Memory B cell (primary cell): ENCODE results near the gene SLC25A10.

Experiments
- ATAC-seq: fragments of 150-1000 bp; cut with Tn5 transposase; 2 replicates; pipeline ENCODE4 v1.10.0; 2021; ENCODE audit warnings: low read depth, mild to moderate bottlenecking, moderate library complexity
- DNase-seq, 2 donors: peaks; one replicate each; pipeline ENCODE4 v3.0.0; 2022; ENCODE audit warnings: low spot score in 2 of 2
- H3K27ac Mint-ChIP-seq: one replicate; pipeline ENCODE4 v1.8.0; 2022; ENCODE audit warnings: mild to moderate bottlenecking, moderate library complexity, mixed read lengths
- H3K27me3 Mint-ChIP-seq: one replicate; pipeline ENCODE4 v1.8.0; 2022; ENCODE audit warnings: mixed read lengths
- H3K36me3 Mint-ChIP-seq: one replicate; pipeline ENCODE4 v1.8.0; 2022; ENCODE audit warnings: mild to moderate bottlenecking, mixed read lengths
- H3K4me1 Mint-ChIP-seq: one replicate; pipeline ENCODE4 v1.8.0; 2022; ENCODE audit warnings: mixed read lengths
- H3K4me3 Mint-ChIP-seq: one replicate; pipeline ENCODE4 v1.8.0; 2022; ENCODE audit warnings: mild to moderate bottlenecking, moderate library complexity, mixed read lengths
- H3K9me3 Mint-ChIP-seq: one replicate; pipeline ENCODE4 v1.8.0; 2022; ENCODE audit warnings: mixed read lengths

Gene SLC25A10

DNA sequence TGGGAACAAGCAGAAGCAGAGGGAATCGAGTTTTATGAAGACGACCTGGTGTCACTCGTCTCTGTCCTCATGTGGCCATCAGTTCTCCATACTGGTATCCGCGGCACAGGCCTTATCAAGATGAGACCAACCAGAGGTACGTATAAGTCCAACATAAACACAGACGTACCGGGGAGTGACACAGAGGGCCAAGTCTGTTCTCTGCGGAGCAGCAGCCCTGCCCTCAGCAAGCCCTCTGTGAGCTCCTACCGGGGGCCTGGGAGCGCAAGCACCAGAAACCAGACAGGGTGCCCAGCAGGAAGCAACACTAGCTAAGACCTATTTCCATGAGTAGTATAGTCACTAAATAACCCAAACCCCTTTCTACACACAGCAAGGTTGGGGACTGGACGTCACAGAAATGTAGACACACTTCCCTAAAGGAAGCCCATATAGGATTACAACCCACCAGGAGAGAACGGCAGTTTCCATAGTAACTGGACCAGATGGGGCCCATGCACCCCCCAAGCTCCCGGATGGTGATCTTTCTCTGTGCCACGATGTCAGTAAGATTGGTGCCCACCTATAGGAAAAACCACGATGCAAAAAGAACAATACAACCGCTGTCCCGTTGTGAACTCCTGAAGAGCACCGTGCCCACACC, 29.4 kb upstream of the SLC25A10 start:
- DNase-seq = no peak
- Mint-ChIP-seq H3K9me3 (no peaks in the 10 kb centered on the region), H3K27ac (peak overlapping the region; percentile 56), H3K36me3 (peaks cover 12% of the 10 kb centered on the region), H3K4me3 (peak overlapping the region; percentile 94), H3K4me1 (peaks cover 22% of the 10 kb centered on the region), H3K27me3 (no peaks in the 10 kb centered on the region)
- no peak for ATAC-seq

DNA sequence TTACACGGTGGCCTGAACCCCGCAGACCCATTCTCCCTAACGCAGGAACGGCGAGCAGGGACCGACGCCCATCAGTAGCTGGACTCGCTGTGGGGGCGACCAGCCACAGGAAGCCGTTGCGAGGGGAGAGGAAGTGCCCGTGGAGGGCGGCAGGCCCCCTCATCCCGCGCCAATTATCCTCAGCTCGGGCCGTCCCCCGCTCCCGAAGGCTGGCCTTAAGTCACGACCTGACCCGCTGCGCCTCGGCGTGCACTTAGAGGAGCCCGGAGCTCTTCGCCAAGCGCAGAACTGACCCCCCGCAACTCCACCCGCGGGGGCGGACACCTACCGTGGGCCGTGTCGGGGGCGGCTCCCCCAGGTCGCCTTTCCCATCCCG, 28.9 kb upstream of the SLC25A10 start:
- DNase-seq (no peak), ATAC-seq (peak; percentile 13)
- Mint-ChIP-seq H3K4me3 (peak overlapping the region; percentile 94), H3K9me3 (no peaks in the 10 kb centered on the region), H3K27ac (peak overlapping the region; percentile 56), H3K27me3 (no peaks in the 10 kb centered on the region), H3K4me1 (peaks cover 22% of the 10 kb centered on the region), H3K36me3 (peaks cover 12% of the 10 kb centered on the region)

DNA sequence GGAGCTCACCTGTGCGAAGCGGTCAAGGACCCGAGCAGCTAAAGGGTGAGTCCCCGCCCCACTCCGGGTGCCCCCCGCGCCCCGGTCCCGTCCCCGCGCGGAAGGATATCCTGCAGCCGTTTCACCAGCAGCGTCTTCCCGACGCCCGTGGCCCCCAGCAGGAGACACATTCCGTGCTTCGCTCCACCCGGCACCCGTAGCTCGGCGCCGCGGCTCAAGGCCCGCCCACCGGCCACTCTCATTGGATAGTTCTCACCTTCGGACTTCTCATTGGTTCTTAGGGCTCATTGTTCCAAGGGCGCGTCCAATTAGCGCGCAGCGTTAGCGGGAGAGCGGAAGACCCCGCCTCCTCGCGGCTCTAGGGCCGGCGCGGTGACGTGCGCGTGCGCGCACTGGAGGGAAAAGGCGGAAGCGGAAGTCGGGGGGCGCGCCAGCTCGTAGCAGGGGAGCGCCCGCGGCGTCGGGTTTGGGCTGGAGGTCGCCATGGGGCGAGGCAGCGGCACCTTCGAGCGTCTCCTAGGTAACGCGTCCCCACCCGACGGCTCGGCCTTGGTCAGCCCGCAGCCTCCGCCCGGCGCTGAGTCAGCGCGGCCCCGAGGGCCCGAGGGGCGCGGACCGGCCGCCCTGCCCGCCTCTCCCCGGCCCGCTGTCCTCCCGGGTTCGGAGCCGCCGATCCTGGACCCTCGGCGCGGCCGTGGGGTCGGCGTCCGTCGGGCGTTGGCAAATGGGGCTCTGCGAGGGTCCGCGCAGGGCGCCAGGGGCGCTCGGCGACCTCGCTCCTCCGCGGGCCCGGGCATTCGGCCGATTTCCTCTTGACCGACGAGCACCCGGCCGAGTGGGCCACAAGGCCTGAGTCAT, 28.3 kb upstream of the SLC25A10 start, which contains the start of the genes ARL16 and HGS:
TSS of gene ARL16 (minus strand) at position 214 of the 858 bp plus-strand sequence. CDS start at position 170, 44 bp downstream.
TSS of gene HGS (plus strand) at position 428 of the 858 bp plus-strand sequence. CDS start at position 484, 56 bp downstream.
- Mint-ChIP-seq H3K27ac (peak within 1 kb of the TSS; percentile 68), H3K36me3 (peaks cover 12% of the 10 kb centered on the region), H3K27me3 (no peaks in the 10 kb centered on the region), H3K4me1 (peaks cover 22% of the 10 kb centered on the region), H3K4me3 (peak within 1 kb of the TSS; percentile 94), H3K9me3 (no peaks in the 10 kb centered on the region)
- ATAC-seq = peak; percentile 97
- peak; percentile 93 to 97 for DNase-seq

DNA sequence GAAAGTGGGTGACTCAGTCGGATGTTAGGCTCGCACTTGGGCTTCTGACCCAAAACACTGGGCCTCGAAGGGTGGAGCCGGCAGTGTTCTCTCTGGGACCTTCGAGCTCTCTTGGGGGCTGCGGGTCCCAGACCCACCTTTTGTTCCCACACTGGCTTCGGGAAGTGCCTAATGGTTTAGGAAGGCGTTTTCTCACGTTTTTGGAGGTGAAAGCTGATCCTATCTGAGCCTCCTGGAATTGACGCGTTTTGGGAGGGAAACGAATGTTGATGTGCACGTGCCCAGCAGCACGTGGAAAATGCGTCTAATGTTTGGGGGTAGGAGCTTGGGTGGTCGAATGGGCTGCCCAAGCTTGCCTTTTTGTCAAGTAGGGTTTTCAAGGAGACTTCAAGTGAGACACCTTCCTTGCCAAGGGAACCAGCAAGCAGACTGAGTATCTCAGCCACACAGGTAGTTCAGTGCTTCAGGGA, 27.6 kb upstream of the SLC25A10 start:
- H3K36me3 Mint-ChIP-seq = peaks cover 14% of the 10 kb centered on the region
- H3K27me3 Mint-ChIP-seq = no peaks in the 10 kb centered on the region
- H3K27ac Mint-ChIP-seq = peak overlapping the region; percentile 68
- DNase-seq (no peak), ATAC-seq (no peak)
- peak overlapping the region; percentile 80 for H3K4me3 Mint-ChIP-seq
- H3K4me1 Mint-ChIP-seq = peaks cover 26% of the 10 kb centered on the region
- H3K9me3 Mint-ChIP-seq = no peaks in the 10 kb centered on the region

DNA sequence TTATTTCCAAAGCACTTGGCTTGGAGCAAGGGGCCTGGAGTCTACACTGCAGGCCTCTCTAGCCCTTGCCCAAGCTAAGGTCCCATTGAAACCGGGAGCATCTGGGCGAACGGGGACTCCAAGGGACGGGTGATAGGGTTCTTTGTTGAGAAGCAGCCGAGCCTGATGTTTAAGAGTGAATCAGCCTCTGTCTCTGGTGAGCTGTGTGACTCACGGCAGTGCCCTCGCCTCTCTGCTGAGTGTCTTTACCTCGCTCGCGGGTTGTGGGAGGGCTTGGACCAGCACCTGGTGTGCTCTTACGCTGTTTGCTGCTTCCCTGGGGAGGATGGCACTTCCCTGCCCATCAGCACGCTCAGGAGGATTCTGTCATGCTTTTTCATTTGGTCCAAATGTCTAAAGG, 27.0 kb upstream of the SLC25A10 start:
- Mint-ChIP-seq H3K4me3 (peak overlapping the region; percentile 80), H3K36me3 (peaks cover 18% of the 10 kb centered on the region), H3K27me3 (no peaks in the 10 kb centered on the region), H3K27ac (no peak overlapping the region), H3K4me1 (peaks cover 27% of the 10 kb centered on the region), H3K9me3 (no peaks in the 10 kb centered on the region)
- ATAC-seq (no peak), DNase-seq (no peak)

DNA sequence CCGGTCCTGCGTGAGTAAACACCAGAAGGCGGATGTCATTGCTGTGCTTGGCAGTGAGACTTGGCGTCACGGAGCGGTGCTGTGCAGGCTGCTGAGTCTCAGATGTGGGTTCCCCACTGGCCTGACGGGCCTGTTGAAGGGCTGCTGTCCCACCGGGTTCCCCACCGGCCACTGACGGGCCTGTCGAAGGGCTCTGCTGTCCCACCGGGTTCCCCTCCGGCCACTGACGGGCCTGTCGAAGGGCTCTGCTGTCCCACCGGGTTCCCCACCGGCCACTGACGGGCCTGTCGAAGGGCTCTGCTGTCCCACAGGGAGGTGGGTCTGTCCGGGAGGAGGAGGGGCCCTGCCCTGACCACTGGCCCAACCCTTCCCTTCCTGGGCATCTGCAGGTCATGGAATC, 25.5 kb upstream of the SLC25A10 start:
- peaks cover 21% of the 10 kb centered on the region for H3K36me3 Mint-ChIP-seq
- no peak overlapping the region for H3K4me3 Mint-ChIP-seq
- H3K4me1 Mint-ChIP-seq = peaks cover 27% of the 10 kb centered on the region

DNA sequence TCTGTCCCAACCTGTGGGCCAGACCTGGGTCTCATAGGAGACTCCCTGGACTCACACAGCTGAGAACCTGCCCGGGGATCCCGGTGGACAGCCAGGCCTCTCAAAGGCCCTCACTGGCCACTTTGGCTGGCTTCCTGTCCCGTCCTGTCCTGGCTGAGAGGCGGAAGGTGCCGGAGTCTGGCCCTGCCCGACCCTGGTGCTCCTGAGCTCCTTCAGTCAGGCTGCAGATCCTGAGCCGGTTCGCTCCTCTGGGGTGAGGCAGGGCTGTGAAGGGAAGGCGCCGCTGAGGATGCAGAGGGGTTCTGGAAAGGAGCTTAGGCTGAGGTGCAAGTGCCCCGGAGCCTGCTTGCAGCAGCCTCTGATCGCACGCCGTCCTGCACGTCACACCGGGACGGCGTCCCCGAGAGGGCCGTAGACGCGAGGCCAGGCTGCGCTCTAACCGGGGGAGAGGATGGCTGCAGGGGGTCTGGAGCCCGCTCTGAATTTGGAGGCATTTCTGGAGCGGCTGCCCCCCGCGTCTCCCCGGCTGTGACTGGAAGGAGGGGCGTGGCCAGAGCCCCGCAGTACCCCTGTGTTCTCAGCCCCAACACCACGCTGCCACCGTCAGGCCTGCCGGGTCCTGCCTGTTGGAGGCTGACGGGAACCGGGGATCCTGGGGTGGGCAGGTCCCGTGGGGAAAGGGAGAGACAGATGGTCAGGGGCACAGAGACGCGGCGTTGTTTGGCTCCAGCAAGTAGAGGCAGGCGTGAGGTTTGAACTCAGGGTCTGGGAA, 24.1 kb upstream of the SLC25A10 start:
- no peaks in the 10 kb centered on the region for H3K27me3 Mint-ChIP-seq
- H3K27ac Mint-ChIP-seq = no peak overlapping the region

More for the DNA sequence above, 25.5 kb upstream of the SLC25A10 start:
- DNase-seq = no peak
- no peak for ATAC-seq
- H3K27ac Mint-ChIP-seq = no peak overlapping the region
- H3K27me3 Mint-ChIP-seq = no peaks in the 10 kb centered on the region
- no peaks in the 10 kb centered on the region for H3K9me3 Mint-ChIP-seq

DNA sequence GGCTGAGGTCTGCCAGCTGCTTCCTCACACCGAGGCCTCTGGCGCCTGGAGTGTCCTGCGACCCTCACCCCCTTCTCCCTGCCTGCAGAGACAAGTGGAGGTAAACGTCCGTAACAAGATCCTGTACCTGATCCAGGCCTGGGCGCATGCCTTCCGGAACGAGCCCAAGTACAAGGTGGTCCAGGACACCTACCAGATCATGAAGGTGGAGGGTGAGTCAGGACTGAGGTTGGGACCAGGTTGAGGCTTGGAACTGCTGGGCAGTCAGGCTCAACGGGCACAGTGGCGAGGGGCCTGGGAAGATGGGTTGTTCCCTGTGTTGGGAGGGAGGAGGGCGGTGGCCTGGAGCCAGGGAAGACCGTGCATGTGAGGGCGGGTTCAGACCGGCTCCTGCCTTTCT, 23.5 kb upstream of the SLC25A10 start:
- Mint-ChIP-seq H3K27ac (no peak overlapping the region), H3K9me3 (no peaks in the 10 kb centered on the region), H3K36me3 (peaks cover 21% of the 10 kb centered on the region), H3K4me1 (peaks cover 22% of the 10 kb centered on the region), H3K27me3 (no peaks in the 10 kb centered on the region), H3K4me3 (no peak overlapping the region)
- no peak for DNase-seq
- no peak for ATAC-seq

More for the DNA sequence above, 24.1 kb upstream of the SLC25A10 start:
- DNase-seq = no peak
- ATAC-seq = no peak
- Mint-ChIP-seq H3K36me3 (peaks cover 21% of the 10 kb centered on the region), H3K4me3 (no peak overlapping the region), H3K4me1 (peaks cover 22% of the 10 kb centered on the region), H3K9me3 (no peaks in the 10 kb centered on the region)

DNA sequence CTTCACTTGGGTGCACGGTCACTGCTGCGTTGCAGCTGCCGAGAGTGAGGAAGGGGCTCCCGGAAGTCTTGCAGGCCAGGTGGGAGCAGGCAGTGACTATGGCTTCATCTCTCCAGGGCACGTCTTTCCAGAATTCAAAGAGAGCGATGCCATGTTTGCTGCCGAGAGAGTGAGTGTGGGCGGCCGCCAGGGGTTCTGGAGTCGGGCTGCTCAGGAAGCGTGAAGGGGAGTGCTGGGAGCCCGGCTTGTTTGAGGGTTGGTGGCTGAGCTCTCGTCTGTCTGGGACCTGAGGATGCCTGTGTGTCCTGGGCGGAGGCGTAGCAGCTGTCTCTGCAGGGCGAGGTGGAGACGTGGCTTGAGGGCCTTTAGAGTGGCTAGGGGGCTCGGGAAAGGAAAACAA, 22.0 kb upstream of the SLC25A10 start:
- H3K27ac Mint-ChIP-seq = no peak overlapping the region

DNA sequence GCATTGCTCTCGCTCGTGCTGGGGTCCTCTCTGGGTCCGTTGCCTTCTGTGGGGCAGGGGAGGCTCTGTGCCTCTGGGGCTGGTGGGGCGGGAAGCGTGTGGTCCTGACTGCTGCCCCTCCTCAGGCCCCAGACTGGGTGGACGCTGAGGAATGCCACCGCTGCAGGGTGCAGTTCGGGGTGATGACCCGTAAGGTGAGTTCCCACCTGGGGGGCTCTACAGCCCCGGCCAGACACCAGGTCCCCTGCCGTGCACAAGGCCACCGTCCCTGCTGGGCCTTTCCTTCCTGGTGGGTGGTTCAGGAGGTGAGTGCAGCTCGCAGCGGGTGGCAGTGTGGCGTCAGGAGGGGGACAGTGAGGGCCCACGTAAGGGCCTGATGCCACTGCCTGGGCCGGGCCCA, 21.5 kb upstream of the SLC25A10 start:
- Mint-ChIP-seq H3K4me3 (no peak overlapping the region), H3K9me3 (no peaks in the 10 kb centered on the region), H3K27me3 (no peaks in the 10 kb centered on the region), H3K4me1 (peaks cover 12% of the 10 kb centered on the region), H3K27ac (no peak overlapping the region), H3K36me3 (peaks cover 23% of the 10 kb centered on the region)
- ATAC-seq (no peak), DNase-seq (no peak)

More for the DNA sequence above, 22.0 kb upstream of the SLC25A10 start:
- Mint-ChIP-seq H3K36me3 (peaks cover 23% of the 10 kb centered on the region), H3K4me3 (no peak overlapping the region), H3K4me1 (peaks cover 16% of the 10 kb centered on the region), H3K9me3 (no peaks in the 10 kb centered on the region), H3K27me3 (no peaks in the 10 kb centered on the region)
- ATAC-seq (no peak), DNase-seq (no peak)

DNA sequence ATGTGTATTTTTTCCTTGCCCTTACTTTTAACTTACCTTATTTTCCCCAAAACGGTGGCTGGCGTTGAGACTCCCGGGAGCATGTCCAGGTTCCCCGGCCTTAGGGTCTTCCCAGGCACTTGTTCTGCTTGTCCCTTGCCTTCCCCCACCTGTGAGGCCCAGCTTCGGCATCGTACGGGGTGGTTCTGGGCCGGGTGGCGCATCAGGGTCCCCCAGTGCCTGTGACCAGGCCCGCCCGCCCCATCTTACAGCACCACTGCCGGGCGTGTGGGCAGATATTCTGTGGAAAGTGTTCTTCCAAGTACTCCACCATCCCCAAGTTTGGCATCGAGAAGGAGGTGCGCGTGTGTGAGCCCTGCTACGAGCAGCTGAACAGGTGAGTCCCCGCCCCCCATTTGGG, 20.9 kb upstream of the SLC25A10 start:
- peaks cover 11% of the 10 kb centered on the region for H3K4me1 Mint-ChIP-seq
- no peak overlapping the region for H3K4me3 Mint-ChIP-seq
- H3K9me3 Mint-ChIP-seq = no peaks in the 10 kb centered on the region
- no peak for ATAC-seq
- no peak for DNase-seq
- H3K36me3 Mint-ChIP-seq = peaks cover 23% of the 10 kb centered on the region
- H3K27ac Mint-ChIP-seq = no peak overlapping the region
- H3K27me3 Mint-ChIP-seq = no peaks in the 10 kb centered on the region

DNA sequence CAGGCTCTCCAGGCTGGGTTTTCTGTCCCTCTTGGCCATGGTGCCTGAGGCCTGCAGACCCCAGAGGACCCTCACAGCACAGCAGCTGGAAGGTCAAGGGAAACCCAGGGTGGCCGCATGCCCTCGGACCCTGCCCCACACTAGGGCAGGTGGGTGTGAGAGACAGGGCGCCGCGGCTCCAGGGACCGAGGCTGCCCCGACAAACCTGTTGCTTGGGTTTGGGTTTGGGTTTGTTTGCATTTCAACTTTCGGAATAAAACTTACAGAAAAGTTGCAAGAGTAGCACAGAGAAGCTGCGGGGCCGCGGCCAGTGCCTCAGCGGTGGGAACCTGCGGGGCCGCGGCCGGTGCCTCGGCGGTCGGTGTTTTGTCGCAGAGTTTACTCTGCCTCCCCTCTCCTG, 20.5 kb upstream of the SLC25A10 start:
- H3K27me3 Mint-ChIP-seq = no peaks in the 10 kb centered on the region
- H3K36me3 Mint-ChIP-seq = peaks cover 20% of the 10 kb centered on the region
- H3K4me3 Mint-ChIP-seq = no peak overlapping the region
- ATAC-seq (no peak), DNase-seq (no peak)
- H3K9me3 Mint-ChIP-seq = no peaks in the 10 kb centered on the region
- H3K4me1 Mint-ChIP-seq = peaks cover 8% of the 10 kb centered on the region
- no peak overlapping the region for H3K27ac Mint-ChIP-seq

DNA sequence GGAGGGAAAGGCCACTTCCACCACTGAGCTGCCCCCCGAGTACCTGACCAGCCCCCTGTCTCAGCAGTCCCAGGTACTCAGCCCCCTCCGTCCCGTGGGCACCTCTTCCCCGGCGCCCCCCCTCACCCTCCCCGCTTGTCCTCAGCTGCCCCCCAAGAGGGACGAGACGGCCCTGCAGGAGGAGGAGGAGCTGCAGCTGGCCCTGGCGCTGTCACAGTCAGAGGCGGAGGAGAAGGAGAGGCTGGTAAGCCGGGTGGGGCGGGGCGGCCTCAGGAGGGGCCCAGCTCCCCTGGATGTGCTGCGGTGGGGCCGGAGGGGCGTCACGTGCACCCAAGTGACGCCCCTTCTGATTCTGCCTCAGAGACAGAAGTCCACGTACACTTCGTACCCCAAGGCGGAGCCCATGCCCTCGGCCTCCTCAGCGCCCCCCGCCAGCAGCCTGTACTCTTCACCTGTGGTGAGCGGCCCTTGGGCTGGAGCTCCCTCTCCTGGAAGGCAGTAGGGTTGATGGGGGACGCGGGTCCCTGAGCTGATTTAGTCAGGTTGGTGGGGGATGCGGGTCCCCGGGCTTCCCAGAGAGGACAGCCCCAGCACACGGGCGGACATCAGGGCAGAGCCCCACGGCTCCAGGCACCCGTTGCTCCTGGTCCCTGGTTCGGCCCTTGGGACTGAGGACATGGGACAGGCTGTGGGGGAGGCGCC, 18.4 kb upstream of the SLC25A10 start:
- peaks cover 22% of the 10 kb centered on the region for H3K36me3 Mint-ChIP-seq
- no peak overlapping the region for H3K27ac Mint-ChIP-seq

More for the DNA sequence above, 18.4 kb upstream of the SLC25A10 start:
- no peak for ATAC-seq
- H3K4me1 Mint-ChIP-seq = peaks cover 4% of the 10 kb centered on the region
- no peaks in the 10 kb centered on the region for H3K27me3 Mint-ChIP-seq
- H3K4me3 Mint-ChIP-seq = no peak overlapping the region
- no peaks in the 10 kb centered on the region for H3K9me3 Mint-ChIP-seq
- DNase-seq = no peak
